ENCODE measurements around the gene ADAM12.

DNA sequence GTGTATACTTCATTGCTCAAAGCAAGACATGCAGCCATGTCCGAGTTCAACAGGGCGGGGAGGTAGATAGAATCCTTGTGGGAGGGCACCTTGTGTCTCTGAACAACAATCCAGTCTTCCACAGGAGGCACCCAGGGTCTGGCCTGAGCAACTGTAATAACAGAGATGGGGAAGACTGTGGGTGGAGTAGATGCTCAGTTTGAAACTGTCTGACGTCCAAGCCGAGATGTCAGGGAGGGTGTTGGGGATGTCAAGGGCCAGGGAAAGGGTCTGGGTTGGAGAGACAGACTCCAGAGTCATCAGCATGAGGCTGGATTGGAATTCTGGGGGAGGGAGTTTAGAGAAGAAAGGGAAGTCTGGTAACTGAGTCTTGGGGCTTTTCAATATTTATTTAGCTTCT is 403.9 kb downstream of the ADAM12 start:
- TF ChIP-seq, protein P1, sequence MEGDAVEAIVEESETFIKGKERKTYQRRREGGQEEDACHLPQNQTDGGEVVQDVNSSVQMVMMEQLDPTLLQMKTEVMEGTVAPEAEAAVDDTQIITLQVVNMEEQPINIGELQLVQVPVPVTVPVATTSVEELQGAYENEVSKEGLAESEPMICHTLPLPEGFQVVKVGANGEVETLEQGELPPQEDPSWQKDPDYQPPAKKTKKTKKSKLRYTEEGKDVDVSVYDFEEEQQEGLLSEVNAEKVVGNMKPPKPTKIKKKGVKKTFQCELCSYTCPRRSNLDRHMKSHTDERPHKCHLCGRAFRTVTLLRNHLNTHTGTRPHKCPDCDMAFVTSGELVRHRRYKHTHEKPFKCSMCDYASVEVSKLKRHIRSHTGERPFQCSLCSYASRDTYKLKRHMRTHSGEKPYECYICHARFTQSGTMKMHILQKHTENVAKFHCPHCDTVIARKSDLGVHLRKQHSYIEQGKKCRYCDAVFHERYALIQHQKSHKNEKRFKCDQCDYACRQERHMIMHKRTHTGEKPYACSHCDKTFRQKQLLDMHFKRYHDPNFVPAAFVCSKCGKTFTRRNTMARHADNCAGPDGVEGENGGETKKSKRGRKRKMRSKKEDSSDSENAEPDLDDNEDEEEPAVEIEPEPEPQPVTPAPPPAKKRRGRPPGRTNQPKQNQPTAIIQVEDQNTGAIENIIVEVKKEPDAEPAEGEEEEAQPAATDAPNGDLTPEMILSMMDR (IDR thresholded peaks at IDR 0.05; ENCODE audit: low read depth, low read length, missing input control), result no peak
- TF ChIP-seq, protein P2, sequence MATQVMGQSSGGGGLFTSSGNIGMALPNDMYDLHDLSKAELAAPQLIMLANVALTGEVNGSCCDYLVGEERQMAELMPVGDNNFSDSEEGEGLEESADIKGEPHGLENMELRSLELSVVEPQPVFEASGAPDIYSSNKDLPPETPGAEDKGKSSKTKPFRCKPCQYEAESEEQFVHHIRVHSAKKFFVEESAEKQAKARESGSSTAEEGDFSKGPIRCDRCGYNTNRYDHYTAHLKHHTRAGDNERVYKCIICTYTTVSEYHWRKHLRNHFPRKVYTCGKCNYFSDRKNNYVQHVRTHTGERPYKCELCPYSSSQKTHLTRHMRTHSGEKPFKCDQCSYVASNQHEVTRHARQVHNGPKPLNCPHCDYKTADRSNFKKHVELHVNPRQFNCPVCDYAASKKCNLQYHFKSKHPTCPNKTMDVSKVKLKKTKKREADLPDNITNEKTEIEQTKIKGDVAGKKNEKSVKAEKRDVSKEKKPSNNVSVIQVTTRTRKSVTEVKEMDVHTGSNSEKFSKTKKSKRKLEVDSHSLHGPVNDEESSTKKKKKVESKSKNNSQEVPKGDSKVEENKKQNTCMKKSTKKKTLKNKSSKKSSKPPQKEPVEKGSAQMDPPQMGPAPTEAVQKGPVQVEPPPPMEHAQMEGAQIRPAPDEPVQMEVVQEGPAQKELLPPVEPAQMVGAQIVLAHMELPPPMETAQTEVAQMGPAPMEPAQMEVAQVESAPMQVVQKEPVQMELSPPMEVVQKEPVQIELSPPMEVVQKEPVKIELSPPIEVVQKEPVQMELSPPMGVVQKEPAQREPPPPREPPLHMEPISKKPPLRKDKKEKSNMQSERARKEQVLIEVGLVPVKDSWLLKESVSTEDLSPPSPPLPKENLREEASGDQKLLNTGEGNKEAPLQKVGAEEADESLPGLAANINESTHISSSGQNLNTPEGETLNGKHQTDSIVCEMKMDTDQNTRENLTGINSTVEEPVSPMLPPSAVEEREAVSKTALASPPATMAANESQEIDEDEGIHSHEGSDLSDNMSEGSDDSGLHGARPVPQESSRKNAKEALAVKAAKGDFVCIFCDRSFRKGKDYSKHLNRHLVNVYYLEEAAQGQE (IDR thresholded peaks at IDR 0.05), result no peak
- TF ChIP-seq SP1 (IDR thresholded peaks at IDR 0.05) (no peak), RAD21 (IDR thresholded peaks at IDR 0.05) (no peak), JUND (IDR thresholded peaks at IDR 0.05) (no peak), TAF1 (conservative IDR thresholded peaks at IDR 0.05) (no peak), RXRA (IDR thresholded peaks at IDR 0.05) (no peak), GABPA (IDR thresholded peaks at IDR 0.05 in 1 of 2, conservative IDR thresholded peaks at IDR 0.05 in 1 of 2) (no peak), EGR1 (IDR thresholded peaks at IDR 0.05; ENCODE audit: low read depth in 2 of 2) (no peak)
- TF ChIP-seq, protein P3, sequence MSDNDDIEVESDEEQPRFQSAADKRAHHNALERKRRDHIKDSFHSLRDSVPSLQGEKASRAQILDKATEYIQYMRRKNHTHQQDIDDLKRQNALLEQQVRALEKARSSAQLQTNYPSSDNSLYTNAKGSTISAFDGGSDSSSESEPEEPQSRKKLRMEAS (IDR thresholded peaks at IDR 0.05), result no peak

Data from liver (tissue), 3 donors.